HG03097 (cell line): ENCODE results near the gene FGFRL1.

Experiments
- ATAC-seq: cut with Tn5 transposase; IDR thresholded peaks from one replicate; pipeline ENCODE4 v1.9.1; 2021; ENCODE audit not compliant: unreplicated experiment, low FRiP score

FGFRL1 gene, protein sequence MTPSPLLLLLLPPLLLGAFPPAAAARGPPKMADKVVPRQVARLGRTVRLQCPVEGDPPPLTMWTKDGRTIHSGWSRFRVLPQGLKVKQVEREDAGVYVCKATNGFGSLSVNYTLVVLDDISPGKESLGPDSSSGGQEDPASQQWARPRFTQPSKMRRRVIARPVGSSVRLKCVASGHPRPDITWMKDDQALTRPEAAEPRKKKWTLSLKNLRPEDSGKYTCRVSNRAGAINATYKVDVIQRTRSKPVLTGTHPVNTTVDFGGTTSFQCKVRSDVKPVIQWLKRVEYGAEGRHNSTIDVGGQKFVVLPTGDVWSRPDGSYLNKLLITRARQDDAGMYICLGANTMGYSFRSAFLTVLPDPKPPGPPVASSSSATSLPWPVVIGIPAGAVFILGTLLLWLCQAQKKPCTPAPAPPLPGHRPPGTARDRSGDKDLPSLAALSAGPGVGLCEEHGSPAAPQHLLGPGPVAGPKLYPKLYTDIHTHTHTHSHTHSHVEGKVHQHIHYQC

DNA sequence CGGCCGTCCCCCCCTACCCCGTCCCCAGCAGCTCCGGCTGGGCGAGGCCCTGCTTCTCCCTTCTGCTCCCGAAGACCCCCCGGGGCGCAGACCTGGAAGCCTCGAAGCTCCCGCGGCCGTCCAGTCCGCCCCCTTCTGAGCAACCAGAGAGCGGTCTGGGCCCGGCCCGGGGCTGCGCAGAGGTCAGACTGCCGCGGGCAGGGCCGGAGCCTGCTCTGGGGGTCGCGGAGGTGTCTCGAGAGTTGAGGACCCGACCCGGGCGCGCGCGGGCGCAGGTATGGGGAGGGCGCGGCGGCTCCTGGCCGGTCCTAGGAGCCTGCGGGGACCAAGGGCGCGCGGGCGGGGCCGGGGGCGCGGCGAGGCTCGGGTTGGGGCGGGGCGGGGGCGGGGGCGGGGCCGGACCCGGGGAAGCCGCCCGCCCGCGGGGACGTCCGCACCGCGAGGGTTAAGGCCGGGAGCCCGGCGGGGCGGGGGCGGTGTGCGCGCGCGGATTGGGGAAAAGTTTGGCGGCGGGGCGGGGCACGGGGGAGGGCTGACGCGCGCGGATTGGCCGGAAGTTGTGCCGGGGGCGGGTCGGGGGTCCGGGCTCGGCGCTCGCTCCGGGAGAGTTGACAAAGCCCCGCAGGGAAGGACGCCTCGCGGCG, at the start of gene FGFRL1:
Gene FGFRL1, plus strand, starts transcription at position 605 of the 644 bp plus-strand sequence. CDS start 860 bp downstream, outside the sequence.
- no peak for ATAC-seq

DNA sequence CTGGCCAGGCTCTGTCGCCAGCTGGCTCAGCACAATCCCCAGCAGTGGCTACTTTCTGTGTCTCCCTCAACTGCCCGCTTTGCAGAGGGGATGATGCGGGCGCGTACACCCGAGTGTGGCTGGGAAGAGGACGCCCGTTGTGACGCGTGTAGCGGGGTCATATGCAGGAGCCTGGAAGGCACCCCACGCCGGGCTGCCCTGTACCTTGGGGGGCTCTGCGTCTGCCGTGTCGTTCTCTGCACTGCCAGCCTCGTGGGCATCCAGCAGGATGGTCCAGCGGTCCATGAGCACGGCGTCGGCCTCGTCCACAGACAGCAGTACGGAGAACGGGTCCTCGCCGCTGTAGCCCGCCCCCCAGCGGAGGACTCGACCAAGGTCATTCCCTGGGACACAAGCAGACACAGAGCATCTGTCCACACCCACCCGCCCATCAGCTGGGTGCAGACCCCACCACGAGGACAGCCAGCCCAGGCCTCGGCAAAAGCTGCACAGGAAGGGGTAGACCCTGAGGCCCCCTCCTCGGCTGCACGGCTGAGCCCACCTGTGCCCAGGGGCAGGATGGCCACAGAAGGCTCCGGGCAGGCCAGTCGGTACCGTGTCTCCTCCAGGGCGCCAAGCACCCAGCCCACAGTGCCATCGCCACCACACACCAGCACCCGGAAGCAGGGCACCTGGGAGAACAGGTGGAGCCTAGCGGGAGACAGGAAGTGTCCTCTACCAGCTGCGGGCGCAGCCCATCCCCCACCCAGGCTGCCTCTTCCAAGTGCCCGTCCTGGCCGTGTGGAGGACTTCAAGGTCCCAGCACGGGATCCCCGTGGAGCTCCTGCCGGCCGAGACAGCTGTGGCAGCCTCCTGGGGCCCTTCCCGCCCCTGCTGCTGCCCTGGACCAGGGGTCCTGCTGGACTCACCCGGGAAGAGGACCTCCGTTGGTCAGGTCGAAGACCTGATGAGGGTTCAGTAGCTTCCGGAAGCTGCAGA, 48.9 kb upstream of the FGFRL1 start:
- ATAC-seq: no peak

DNA sequence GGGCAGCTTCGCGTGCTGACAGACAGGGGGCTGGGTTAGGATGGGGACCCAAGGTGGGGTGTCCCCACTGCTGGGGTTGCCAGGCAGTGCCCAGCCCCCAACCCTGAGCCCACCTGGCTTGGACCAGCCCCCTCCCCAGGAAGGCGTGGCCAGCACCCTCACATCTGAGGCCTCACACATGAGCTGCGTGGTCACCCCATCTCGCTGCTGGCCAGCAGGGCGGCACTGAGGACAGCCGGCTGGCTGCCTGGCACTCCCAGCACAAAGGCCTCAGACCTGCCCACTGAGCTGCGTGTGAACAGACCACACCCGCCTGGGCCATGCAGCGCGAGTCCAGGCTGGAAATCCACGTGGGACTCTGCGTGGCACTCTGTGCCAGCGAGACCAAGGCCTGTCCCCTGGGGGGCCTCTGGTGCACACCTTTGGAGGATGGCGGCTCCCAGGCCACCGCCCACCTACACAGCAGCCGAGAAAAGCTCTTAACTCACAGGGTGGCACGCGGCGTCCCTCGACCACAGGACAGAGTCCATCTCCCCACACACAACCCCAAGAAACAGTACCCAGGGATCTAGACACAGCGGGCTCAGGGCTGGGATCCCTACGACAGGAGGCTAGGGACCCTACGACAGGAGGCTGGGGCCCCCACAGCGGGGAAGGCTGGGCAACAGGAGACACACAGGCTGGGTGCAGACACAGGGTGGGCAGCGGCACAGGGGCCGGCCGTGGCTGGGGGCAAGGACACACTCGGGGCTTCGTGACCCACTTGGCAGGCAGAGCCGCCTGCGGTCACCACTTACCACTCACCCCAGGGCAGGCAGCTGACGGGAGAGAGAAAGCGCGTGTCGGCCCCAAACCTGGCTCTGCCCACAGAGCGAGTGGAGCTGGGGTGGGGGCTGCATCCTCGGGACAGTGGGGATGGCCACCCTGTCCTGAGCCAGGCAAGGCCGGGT, 47.9 kb upstream of the FGFRL1 start:
- no peak for ATAC-seq

DNA sequence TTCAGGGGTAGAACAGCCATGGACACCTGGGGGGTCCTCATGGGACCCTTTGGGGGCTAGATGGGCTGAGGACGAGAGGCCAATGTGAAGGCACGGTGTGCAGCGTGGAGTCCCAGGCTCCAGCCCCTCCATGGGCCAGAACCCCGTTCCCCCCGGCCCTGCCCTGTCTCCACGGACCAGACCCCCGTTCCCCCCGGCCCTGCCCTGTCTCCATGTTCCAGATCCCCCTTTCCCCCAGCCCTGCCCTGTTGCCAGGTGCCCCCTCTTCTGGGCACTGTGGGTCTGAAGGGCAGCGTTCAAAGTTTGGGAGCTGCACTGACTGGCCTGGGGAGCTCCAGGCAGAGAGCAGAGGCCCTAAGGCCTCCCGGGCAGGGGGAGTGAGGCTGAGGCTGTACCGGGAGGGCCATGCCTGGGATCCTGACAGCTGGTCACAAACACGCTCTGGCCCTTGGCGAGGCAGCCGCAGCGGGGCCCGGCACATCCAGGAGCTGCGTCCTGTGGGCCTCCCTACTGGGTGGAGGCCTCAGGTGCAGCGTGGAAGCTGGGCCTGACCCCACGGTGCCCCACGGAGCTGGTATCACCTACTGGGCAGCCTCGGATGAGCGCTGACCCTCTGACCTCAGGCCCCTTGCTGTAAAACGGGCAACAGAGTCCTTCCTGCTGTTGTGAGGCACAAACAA, 46.9 kb upstream of the FGFRL1 start:
- no peak for ATAC-seq

DNA sequence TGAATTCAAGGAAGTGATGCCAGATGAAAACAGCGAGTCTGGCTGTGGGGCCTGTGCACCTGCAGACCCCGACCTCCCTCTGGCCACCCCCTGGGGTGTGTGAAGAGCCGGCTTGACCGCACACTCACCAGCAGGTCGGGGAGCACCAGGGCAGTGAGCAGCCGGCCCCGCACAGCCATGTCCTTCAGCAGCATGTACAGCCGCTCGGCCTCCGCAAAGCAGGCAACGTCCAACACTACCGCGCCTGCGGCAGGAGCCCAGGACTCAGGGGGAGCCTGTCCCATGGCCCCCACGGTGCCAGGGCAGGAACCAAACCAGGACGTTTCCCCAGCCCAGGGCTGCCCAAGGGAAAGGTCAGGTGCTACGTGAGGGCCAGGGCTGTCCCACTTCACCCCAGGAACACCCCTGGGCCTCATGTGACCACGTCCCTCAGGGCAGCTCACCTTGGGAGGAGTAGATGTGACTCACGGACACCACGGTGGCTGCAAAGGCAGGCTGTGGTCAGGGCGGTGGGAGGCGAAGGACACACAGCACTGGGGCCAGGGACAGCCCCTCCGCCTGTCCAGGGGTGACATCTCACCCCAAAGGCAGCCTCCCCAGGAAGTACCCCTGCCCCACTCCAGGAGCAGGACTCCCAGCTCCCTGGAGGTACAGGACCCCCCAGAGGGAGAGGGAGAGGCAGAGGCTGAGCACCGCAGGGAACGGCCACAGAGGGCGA, 46.2 kb upstream of the FGFRL1 start:
- ATAC-seq: no peak

DNA sequence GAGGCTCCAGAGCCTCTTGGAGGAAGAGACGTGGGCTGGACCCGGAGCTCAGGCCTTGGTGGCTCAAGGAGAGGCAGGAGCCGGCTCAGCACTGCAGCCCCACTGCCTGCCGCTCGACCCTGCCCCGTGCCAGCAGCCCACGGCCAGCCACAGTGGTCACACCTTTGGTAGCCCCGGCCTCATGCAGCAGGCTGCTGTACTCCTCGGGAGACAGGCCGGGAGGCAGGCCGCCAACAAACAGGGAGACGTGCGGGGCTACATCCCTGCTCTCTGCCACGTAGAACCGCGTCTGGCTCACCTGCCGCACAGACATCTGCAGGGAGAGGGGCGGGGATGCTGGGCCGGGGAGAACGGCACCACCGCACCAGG, 45.7 kb upstream of the FGFRL1 start:
- ATAC-seq: no peak

DNA sequence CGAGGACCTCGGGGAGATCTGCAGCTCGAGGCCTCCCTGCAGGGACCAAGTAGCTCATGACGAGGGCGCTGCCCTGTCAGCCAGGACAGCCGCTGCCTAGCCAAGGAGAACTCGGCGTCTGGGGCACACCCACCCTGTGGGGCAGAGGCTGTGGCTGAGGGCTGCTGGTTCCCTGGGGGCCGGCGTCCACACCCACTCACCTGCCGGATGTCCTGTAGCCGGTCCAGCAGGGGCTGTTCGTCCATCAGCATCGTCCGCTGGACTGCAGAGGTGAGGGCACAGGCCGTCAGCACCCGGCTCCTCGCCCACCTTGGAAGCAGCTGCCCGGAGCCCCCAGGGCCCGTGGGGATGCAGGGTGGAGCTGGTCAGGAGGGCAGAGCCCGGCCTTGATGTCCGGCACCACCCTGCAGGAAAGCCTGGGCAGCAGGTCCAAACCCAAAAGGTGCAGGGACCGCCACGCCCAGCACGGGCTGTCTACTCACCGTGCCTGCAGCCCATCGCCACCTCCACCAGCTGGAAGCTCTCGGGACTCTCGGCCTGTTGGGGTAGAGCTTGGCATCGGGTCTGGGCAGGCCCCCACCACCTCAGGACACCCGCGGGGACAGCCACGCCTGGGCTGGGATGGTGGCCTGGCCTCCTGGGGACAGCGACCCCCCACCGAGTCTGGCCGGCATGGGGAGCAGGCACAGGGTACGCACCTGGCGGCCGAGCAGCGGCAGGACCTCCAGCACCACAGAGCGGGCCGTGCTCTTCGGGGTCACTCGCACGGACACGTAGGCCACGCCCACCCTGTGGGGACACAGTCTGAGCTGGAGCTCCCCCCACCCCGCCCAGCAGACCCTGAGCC, 44.9 kb upstream of the FGFRL1 start:
- ATAC-seq: no peak

DNA sequence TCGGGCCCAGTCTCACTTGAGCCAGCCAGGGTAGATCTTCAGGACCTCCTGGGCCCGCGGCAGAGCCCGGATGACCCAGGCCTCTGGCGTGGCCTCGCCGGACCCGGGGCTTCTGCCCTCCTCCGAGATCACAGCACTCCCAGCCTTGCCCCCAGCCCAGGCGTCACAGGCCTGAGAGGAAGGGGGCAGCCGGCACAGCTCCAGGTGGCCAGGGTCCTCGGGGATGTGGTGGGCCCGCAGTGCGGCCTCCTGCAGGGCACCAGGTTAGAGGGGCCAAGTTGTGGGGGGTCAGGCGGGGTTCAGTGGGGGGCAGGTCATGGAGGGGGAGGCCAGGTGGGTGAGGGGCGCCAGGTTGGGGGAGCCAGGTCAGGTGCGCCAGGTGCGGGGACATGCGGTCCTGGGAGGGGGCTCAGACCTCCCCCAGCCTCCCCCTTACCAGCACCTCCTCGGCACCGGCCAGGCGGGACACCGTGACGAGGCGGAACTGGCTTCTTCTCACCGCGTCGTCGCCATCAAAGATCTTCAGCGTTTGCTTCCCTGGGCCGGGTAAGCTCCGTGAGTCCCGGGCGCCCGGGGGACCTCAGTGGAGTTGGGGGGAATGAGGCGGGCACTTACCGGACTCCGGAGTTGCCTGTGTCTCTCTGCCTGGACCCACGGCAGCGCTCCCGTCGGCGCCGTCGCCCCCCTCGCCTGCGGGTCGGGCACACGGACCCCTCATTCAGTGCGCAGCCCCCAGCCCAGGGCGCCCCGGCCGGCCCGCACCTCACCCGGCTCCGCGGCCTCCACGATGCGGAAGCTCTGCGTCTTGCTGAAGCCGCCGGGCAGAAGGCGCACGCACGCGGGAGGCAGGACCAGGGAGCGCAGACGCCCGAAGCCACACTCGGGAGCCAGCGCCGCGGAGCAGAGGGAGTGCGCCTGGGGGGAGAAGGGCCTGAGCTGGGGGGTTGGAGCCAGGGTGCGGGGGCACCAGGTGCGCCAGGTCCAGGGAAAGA, 44.0 kb upstream of the FGFRL1 start:
- no peak for ATAC-seq

DNA sequence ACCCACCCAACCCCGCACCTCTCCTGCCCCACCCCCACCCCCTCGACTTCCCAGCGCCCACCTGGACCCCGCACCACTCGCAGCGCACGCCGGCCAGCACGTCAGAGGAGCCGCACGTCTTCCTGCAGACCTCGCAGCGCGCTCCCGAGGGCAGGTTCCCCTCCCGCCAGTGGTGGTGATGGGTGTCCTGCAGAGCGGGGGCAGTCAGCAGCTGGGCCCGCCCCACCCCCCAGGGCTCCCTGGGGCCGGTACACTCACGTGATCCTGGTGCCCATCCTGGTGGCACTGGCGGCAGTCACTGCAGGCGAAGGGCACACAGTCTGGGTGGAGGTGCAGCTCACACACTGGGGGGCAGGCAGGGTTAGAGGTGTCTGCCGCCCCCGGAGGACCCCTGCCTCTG, 43.2 kb upstream of the FGFRL1 start:
- ATAC-seq: no peak

DNA sequence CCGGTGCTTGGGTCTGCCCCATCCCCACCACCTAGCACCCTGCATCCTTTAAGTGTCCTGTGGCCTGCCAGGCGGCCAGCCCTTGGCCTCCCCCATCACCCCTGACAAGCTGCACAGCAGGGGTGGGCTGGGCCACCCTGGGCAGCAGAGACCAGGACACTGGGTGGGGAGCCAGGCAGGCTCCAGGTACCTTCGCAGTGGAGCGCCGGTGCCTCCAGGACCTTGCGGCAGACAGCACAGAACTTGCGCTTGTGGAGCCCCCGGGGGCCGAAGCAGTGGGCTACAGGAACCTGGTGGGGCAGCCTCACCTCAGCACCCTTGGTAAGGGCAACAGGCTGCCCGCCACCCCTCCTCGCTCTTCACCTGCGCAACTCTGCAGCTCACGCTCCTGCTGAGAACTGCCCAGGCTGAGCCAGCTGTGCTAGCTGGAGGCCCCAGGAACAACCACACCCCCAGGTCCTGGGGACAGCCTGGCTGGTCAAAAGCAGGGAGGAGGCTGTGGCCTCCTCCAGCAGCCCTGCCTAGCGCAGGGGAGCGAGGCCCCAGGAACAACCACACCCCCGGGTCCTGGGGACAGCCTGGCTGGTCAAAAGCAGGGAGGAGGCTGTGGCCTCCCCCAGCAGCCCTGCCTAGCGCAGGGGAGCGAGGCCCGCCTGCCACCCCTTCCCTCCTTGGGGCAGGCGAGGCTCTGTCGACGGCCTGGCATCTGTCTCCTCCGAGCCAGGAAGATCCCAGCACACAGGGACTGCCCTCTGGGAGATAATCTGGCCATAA, 42.6 kb upstream of the FGFRL1 start:
- ATAC-seq: no peak

DNA sequence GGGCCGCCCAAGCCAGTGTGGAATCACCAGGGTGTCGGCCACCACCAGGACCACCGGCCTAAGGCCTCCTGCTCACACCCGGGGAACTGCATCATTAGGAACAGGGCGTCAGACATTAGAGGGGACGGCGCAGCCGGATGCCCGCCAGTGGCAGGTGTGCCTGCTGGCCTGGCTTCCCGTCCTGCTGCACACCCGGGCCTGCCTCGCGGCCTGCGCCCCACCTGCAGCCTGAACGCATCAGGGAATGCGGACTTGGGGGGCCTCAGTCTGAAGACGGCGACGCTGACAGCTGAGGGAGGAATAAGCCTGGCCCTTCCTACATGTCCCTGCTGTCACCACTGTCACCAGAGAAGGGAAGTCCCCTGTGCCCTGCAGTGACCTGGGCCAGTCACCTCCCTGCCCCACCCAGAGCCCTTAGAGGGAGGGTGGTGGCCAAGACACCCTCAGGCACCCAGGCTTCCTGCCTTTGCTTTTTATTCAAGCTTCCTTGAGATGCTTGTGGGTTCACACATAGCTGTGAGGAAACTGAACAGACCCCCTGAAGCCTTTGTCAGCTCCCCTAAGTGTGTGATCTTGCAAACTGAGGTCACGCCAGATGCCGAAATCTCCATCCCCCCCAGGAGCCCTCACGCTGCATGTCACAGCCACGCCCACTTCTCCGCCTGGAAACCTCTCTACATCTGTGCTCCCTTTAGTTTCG, 41.2 kb upstream of the FGFRL1 start:
- no peak for ATAC-seq

DNA sequence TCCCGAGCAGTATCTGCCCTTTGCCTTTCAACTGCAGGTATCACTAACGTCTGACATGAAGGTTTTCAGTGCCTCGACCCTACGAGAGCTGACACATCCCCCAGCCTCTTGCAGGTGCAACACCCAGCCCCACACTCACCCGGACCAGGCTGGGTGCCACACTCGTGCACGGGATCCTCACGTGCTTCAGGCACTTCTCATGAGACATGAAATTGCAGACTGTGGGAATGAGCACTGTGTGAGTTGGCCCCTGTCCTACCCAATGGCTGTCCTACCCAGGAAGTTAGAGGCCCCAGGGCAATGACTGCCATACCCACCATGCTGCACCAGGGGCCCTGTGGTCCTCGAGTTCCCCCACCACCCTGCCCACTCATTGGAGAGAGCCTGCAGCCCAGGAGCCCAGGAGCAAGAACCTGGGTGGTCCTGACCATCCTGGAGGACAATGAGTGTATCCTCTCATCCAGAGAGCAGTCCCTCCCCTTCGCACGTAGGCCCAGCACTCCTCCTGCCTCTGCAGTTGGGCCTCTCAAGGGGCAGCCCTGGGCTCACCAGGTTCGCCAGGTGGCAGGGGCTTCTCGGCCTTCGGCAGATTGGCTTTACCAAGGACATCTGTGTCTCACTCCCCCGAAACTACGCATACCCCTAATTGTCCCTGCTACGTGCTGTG, 40.4 kb upstream of the FGFRL1 start:
- no peak for ATAC-seq

DNA sequence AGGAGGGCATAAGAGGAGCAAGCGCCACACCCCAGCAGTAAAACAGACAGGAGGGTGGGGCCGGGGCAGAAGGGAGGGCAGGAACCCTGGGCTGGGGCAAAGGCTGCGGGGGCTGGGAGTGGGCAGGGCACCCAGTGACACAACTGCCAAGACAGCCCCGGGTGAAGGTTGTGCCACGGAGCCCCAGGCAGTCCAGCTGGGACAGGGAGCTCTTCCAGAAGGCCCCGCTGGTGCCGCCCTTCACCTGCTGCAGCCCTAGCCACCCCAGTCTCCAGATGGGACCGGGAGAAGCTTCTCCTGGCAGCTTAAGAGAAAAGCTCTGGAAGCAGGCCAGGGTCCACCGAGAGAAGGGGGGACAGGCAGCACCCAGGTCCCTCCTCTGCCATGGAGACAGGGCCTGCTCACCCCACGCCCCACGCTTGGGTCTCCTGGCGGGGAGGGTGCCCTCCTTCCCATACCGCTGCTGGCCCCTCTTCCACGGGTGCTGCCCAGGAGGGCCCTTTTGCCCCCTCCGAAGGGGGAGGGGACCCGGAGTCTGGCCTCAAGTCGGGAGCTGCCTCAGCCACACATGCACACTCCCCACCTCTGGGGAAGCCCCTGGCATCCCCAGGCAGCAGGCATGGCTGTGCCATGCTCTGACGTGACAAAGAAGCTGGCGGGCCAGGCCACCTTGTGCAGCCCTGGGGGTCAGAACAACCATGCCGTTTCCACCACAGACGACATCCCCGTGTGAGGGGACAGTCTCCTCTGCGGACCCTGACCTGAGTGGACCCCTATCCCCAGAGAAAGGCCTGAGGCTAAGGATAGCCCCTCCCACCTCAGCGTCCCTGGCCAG, 39.5 kb upstream of the FGFRL1 start:
- ATAC-seq: no peak
